ENCODE measurements around the gene ZMYND19. TPM values are rescaled to one million over a fixed set of nuclear protein-coding genes. Genes with fewer than 3 reads are reported as not detected.

ZMYND19 gene
- total and polyA plus RNA-seq, 2 of the 4 experiments (the other 2 are of a cell fraction), result 14.3 to 21.4 TPM

DNA sequence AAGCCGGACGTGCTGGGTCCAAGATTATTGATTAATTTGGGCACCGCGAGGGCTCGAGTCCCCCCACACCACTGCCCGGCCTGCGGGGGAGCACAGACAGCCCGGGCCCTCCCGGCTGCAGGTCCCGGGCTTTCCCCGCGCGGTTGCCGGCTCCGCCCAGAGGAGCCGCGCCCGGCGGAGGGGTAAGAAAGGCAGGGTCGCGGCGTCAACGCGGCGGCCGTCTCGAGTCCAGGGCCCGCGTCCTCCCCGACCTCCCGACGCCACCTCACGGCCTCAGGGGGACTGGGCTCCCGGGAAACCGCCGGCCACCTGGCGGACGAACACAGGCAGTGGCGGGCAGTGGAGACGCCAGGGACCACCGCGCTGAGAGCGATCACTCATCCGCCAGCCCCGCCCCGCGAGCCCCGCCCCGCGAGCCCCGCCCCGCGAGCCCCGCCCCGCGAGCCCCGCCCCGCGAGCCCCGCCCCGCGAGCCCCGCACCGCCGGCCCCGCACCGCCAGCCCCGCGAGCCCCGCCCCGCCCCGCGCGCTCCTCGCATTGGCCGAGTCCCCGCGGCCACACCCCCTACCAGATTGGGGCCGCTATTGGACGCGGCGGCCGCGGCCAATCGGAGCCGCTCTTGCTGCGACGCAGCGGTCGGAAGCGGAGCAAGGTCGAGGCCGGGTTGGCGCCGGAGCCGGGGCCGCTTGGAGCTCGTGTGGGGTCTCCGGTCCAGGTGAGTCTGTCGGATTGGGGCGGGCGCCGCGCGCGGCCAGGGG, 38.9 kb downstream of the ZMYND19 start, which contains the start of gene MRPL41:
Gene MRPL41 (plus strand): TSS at position 616 of the 758 bp plus-strand sequence. CDS start 203 bp downstream, outside the sequence.
- H4K8ac ChIP-seq (ENCODE audit: low read depth in 2 of 2, low read length in 2 of 2), result peak within 1 kb of the TSS; percentile 77 to 80; a peak in 3 of 4 replicates
- peak within 1 kb of the TSS; percentile 45; the same call in 1 of the 2 replicates for H3K14ac ChIP-seq (replicated peaks; ENCODE audit: low read depth, low read length)
- no peaks in the 10 kb centered on the region for H3K27me3 ChIP-seq (ENCODE audit: control insufficient read depth, insufficient read depth, low read length)
- H2BK5ac ChIP-seq (ENCODE audit: low read depth, low read length, poor library complexity, severe bottlenecking), result peak within 1 kb of the TSS; percentile 21
- H2AK9ac ChIP-seq (replicated peaks; ENCODE audit: low read depth, low read length, poor library complexity), result peak within 1 kb of the TSS; percentile 96
- H3K4me3 ChIP-seq (ENCODE audit: insufficient read depth, low read depth, low read length), result peak within 1 kb of the TSS; percentile 85
- peak within 1 kb of the TSS; percentile 85 for H2AK5ac ChIP-seq (ENCODE audit: low read depth, low read length)
- in situ Hi-C loops (cut with MboI; ENCODE audit: low sequenced_read_pairs) (no loop called here), intact Hi-C loops (cut with micrococcal nuclease) (no loop called here), dilution Hi-C loops (cut with HindIII; ENCODE audit: low sequenced_read_pairs, unreplicated experiment) (no loop called here)
- no peak within 1 kb of the TSS for H4K91ac ChIP-seq (ENCODE audit: insufficient read depth, low read depth, low read length)
- H2AFZ ChIP-seq (replicated peaks; ENCODE audit: low read length, poor library complexity), result peak within 1 kb of the TSS; percentile 98
- H3K4me1 ChIP-seq (ENCODE audit: control insufficient read depth, insufficient read depth, low read length), result peaks cover 5% of the 10 kb centered on the region; the same call in 1 of the 2 replicates
- H2BK15ac ChIP-seq (ENCODE audit: low read depth, low read length), result no peak within 1 kb of the TSS; the same call in 2 of the 3 replicates
- ATAC-seq (ENCODE audit: low read depth) (peak; percentile 92), DNase-seq (peak; percentile 68)
- H3K9me3 ChIP-seq (ENCODE audit: control insufficient read depth, insufficient read depth, low read length), result no peaks in the 10 kb centered on the region
- no peak within 1 kb of the TSS for H3K56ac ChIP-seq (ENCODE audit: extremely low read depth, insufficient read depth, low read length)
- H3K27ac ChIP-seq (ENCODE audit: insufficient read depth, low read length), result peak within 1 kb of the TSS; percentile 57
- H3K23ac ChIP-seq (ENCODE audit: low read depth, low read length), result peak within 1 kb of the TSS; percentile 10; the same call in 1 of the 2 replicates
- H2BK20ac ChIP-seq (ENCODE audit: low read depth, low read length), result no peak within 1 kb of the TSS
- BruUV-seq (replicated peaks), result no TSS peak
- H3K4ac ChIP-seq (ENCODE audit: low read depth, low read length), result peak within 1 kb of the TSS; percentile 68
- 0 out of 2 replicates have a peak, but pooled peaks cover 9% of the 10 kb centered on the region for H4K20me1 ChIP-seq (ENCODE audit: insufficient read depth, low read length)
- H3K4me2 ChIP-seq (ENCODE audit: low read depth, low read length), result peak within 1 kb of the TSS; percentile 95
- ChIA-PET CTCF (interaction anchor here (1.2 kb wide), 1 partner anchor 16 kb away, joined by 7 read pairs; no protein-coding TSS in a partner anchor), POLR2A (ENCODE audit: unreplicated experiment) (no interaction called here)
- peaks cover 13 to 29% of the 10 kb centered on the region in 2 experiments for H3K79me1 ChIP-seq (ENCODE audit: low read depth in 1 of 2, low read length in 2 of 2)
- peak within 1 kb of the TSS; percentile 69 for H3K9ac ChIP-seq (ENCODE audit: low read depth, low read length)
- no peaks in the 10 kb centered on the region for H3K9me1 ChIP-seq (ENCODE audit: insufficient read depth, low read length)
- 1% methylated on average over 47 of the region's 106 CpGs; no CpG with 5 or more reads in 1 of the 2 experiments for WGBS, 2 experiments (ENCODE audit: extremely low coverage in 2 of 2, insufficient read length in 1 of 2)
- no peak within 1 kb of the TSS for H2BK120ac ChIP-seq (ENCODE audit: low read depth, low read length)
- peak within 1 kb of the TSS; percentile 30; the same call in 1 of the 2 replicates for H4K5ac ChIP-seq (ENCODE audit: low read depth, low read length)
- H3K18ac ChIP-seq (ENCODE audit: low read depth, low read length), result no peak within 1 kb of the TSS
- peaks cover 19% of the 10 kb centered on the region for H3K36me3 ChIP-seq (ENCODE audit: control insufficient read depth, insufficient read depth, low read length)
- peak; percentile 8; the same call in 1 of the 2 replicates for TF ChIP-seq MAZ (IDR thresholded peaks at IDR 0.05; ENCODE audit: borderline replicate concordance, low read depth, low read length)
- no peak for TF ChIP-seq CHD1 (IDR thresholded peaks at IDR 0.05; ENCODE audit: low read depth, low read length)
- TF ChIP-seq RAD21 (IDR thresholded peaks at IDR 0.05; ENCODE audit: low read length), result peak; percentile 23
- TF ChIP-seq MAFK (IDR thresholded peaks at IDR 0.05; ENCODE audit: low read depth, low read length), result no peak
- TF ChIP-seq CEBPB (IDR thresholded peaks at IDR 0.05; ENCODE audit: low read depth, low read length), result no peak
- no peak for TF ChIP-seq BHLHE40 (IDR thresholded peaks at IDR 0.05; ENCODE audit: low read depth, low read length)
- TF ChIP-seq, protein P1, sequence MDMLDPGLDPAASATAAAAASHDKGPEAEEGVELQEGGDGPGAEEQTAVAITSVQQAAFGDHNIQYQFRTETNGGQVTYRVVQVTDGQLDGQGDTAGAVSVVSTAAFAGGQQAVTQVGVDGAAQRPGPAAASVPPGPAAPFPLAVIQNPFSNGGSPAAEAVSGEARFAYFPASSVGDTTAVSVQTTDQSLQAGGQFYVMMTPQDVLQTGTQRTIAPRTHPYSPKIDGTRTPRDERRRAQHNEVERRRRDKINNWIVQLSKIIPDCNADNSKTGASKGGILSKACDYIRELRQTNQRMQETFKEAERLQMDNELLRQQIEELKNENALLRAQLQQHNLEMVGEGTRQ (IDR thresholded peaks at IDR 0.05; ENCODE audit: low read depth, low read length), result no peak
- no peak; the same call in 1 of the 2 replicates for TF ChIP-seq SMC3 (IDR thresholded peaks at IDR 0.05; ENCODE audit: low read depth, low read length)
- no peak for TF ChIP-seq RFX5 (IDR thresholded peaks at IDR 0.05; ENCODE audit: low read depth, low read length)
- TF ChIP-seq MXI1 (IDR thresholded peaks at IDR 0.05; ENCODE audit: borderline replicate concordance, low read depth, low read length), result 0 out of 2 replicates have a peak, but pooled peaks have one; percentile 18
- TF ChIP-seq NFE2L2 (IDR thresholded peaks at IDR 0.05; ENCODE audit: low read depth, low read length), result no peak
- TF ChIP-seq RCOR1 (IDR thresholded peaks at IDR 0.05; ENCODE audit: insufficient replicate concordance, low read length), result no peak
- no peak for TF ChIP-seq FOS (IDR thresholded peaks at IDR 0.05; ENCODE audit: low read depth, low read length)
- TF ChIP-seq, protein P2, sequence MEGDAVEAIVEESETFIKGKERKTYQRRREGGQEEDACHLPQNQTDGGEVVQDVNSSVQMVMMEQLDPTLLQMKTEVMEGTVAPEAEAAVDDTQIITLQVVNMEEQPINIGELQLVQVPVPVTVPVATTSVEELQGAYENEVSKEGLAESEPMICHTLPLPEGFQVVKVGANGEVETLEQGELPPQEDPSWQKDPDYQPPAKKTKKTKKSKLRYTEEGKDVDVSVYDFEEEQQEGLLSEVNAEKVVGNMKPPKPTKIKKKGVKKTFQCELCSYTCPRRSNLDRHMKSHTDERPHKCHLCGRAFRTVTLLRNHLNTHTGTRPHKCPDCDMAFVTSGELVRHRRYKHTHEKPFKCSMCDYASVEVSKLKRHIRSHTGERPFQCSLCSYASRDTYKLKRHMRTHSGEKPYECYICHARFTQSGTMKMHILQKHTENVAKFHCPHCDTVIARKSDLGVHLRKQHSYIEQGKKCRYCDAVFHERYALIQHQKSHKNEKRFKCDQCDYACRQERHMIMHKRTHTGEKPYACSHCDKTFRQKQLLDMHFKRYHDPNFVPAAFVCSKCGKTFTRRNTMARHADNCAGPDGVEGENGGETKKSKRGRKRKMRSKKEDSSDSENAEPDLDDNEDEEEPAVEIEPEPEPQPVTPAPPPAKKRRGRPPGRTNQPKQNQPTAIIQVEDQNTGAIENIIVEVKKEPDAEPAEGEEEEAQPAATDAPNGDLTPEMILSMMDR (conservative IDR thresholded peaks at IDR 0.05; ENCODE audit: low read depth, low read length), result peak; percentile 56
- peak; percentile 55; the same call in 1 of the 2 replicates for TF ChIP-seq POLR2A (IDR thresholded peaks at IDR 0.05; ENCODE audit: low read depth, low read length)
